Measurements from ENCODE around the gene SLFN14.
"Not testable (repeated sequence)": the region's sequence is repeated elsewhere in the genome, so short reads cannot be mapped to it uniquely, and the experiment has no call there.

The SLFN14 gene

DNA sequence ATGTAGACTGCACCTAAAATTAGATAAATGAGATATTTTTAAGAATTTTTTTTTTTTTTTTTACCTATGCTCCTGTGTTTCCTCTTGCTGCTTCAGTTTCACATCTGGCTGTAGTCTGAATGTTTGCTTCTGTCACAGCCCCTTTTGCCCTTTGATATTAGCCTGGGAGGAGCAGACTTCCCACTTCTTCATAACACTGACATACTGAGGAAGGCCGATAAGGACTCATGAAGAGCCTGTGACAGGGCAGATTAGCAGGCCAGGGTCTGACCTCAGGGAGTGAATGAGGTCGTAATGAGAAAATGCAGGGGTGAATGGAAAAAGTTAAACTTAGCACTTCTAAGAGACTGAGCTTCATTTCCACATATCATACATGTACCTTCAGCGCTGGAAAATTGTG, at the start of gene SLFN14:
SLFN14 (minus strand) TSS at position 117 of the 400 bp plus-strand sequence. CDS start 2,757 bp downstream, outside the sequence.
- no peak for FAIRE-seq

DNA sequence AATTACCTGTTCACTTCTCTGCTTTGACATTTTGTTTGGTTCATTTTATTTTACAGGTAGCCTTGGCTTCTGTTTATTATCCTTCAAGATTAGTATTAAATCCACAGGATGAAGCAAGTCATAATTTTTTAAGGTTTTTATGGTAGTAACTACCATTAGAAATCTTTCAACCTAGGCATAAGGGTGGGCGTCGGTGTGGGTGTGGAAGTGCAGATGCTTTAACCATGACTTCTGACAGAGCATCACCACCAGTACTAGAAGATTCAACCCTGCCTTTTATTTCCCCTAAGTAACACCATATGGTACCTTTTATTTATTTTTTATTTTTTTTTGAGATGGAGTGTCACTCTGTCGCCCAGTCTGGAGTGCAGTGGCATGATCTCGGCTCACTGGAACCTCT, 49.2 kb upstream of the SLFN14 start:
- no peak for FAIRE-seq

DNA sequence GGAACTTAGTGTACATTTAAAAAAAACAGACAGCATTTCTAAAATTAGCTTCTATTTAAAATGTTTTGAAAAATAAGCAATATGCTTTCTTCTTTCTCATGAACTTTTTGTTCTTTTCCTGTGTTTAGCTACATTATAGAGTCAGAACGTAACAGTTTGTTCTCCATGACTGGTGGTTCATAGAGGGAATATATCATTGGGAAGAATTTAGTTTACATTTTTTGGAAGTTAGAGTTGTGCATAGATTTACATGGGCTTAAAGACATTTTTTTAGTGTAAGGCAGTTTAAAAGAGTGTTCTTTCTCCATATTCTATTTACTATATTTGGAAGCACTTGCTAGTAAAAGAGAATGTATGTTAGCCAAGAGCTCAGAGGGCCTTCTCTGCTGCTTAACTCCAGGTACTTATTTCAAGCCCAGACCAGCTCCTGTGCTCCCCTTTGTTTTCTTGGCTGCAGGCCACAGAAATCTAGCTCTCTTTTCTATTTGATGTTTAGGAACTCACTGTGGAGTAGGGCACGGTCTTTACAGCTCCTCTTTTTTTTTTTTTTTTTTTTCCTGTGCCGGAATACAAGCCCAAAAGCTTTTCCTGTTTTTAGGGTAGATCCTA, 46.7 kb upstream of the SLFN14 start:
- FAIRE-seq: no peak

DNA sequence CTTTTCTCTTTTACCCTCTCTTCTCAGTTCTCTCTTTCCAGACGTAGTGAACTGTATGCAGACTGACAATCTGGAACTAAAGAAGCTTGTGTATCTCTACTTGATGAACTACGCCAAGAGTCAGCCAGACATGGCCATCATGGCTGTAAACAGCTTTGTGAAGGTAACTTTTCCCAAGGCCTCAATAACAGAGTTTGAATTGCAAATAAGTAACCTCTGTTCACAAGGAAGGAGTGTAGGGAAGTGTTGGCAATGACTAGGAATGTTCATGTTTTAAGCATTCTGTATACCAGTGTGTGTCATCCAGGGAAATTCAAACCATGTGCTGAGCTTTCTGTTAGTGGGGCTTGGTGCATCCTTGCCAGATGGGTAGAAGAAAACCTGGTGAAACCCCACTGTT, 45.1 kb upstream of the SLFN14 start:
- no peak for FAIRE-seq

DNA sequence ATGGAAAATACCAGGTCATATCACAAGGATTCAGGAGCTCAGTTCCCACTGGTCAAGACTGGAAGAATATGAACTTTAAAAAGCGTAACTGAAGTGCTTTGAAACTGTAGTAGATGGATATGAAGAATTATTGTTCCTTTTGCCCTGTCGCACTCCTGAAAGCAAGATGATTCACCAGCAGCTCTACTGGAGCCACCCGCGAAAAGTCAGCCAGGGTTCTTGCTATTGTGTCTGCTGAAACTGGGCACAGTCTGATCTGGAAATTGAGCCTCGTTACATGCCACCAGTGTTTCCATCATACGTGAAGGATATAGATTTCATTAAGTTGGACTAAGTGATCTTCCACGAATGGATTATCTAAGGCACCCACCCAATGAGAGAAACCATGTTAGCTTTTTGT, 43.1 kb upstream of the SLFN14 start:
- FAIRE-seq: no peak

DNA sequence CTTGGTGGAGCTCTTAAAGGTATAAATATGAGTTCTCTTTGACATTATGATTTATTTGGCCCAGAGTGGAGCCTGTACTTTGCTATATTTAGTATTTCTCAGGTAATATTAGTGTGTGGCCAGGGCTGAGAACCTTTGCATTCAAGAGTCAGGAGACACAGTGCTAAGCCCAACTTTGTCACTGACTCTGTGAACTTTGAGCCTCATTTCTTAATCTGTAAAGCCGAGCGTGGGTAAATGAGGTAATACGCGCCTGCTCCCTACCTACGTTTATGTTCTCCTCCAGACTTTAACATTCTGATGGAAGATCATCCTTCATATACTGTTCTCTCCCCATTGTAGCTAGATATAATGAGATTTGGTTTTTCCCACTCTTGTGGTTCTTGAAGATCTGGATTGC, 37.0 kb upstream of the SLFN14 start:
- no peak for FAIRE-seq

DNA sequence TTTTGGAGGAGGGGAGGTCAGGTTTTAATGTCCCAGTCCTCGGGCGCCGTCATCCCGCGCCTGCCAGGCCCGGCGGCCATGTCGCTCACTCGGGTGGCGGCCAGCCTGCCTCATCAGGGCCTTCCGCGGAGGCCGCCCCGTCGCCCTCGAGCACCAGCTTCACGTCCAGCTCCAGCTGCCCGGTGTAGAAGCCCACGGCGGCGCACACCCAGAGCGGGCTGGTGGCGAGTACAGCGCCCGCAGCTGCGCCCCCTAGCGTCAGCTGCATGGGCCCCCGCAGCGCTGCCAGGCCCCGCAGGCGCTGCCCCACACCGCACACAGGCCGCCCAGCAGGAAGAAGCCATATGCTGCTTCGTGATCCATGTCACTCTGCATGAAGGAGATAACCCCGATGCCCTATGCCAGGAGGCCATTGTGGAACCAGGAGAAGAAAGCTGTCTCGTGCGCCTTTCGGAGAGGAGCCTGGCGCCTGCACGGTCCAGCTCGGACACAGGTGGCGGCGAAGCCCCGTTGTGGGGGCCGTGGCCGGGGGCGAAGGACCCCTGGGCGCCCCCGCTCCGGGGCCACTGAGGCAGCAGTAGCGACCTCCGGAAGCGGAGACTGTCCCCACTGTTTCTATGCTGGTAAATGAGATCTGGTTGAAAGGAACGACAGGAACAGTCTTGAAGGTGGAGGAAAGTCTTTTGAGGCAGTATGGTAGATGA, 36.1 kb upstream of the SLFN14 start:
- no peak for FAIRE-seq

DNA sequence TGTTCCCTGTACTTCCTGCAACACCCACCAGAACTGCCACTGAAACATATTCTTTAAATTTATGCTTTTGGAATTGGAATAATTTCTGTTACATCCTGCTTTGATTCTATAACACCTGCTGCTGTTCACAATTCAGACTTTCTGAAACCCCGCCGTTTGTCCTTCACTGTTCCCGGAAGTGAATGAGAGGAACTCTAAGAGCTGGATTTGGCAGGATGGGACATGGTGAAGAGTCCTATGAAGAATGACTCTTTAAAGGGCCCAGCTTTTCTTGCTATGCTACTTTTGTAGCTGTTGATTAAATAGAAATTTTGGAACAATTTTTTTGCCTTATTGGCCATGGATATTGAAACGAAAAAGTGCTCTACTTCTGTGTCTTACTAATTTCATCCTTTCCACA, 35.5 kb upstream of the SLFN14 start:
- FAIRE-seq: no peak

DNA sequence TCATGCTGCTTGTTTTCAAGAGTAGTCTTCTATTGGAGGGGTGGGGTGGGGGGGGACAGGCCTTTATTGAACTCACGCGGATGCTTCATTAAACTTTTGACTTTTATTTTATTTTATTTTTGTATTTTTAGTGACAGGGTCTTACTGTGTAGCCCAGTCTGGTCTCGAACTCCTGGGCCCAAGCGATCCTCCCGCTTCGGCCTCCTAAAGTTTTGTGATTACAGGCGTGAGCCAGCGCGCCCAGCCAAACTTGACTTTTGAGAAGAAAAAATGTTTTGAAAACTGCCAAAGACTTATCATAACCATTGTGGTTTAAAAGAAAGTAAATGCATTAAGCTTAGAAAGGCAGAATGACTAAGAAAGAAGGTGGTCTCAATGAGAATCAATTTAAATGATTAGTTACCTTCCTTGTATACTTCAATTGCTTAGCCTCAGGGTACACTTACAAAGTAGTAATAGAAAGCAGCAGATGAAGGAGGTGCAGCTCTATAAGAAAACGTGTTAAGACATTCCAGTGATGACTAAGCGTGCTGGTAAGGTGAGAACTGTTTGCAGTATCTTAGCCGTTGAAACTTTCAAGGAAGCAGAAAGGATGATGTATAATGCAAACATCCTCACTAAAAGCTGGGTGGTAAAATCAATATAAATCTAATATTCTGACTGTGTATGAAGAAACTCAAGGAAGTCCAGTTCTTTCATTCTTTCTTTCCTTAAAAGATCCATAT, 27.7 kb upstream of the SLFN14 start:
- peak; percentile 16 for FAIRE-seq

DNA sequence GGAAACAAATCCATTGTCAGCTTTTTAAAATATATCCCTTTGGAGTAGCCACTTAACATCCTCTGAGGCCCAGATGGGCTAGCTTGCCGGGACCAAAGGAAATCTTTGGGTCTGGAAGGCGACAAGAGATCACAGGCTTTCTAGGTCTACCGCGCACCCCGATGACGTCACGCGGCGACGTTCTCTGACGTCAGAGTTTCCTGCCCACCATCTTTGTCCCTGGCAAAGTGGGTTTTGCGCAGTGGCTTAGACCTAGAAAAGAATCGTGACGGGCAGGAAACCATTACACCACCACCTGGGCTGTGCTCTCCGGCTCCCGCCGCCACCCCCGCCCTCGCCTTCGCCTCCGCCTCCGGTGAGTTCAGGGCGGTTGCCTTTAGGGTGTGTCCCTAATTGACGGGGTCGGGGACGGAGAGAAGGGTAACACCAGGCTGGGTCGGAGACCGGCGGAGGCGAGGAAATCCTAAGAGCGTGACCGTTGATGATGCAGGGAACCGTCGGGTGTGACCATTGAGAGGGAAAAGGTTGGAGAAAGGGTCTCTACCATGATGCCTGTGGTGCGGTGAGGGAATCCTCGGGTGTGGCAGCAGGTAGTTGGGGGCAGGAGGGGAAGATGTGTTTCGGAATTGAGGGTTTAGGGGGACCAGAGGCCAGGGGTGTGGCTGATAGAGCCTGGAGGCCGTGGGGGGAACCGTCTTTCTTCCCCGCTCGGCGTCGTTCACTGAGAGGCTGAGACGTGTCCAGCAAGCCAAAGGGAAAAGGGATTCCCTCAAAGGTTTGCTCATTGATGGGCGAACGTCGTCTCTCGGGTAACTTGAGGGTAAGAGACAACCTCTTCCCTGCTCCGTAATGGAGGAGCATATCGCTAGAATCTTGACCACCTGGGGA, 26.7 kb upstream of the SLFN14 start, which contains the start of gene AP2B1:
AP2B1 (plus strand) TSS at position 249 of the 888 bp plus-strand sequence. CDS start 6,709 bp downstream, outside the sequence.
- peak; percentile 92 for FAIRE-seq

DNA sequence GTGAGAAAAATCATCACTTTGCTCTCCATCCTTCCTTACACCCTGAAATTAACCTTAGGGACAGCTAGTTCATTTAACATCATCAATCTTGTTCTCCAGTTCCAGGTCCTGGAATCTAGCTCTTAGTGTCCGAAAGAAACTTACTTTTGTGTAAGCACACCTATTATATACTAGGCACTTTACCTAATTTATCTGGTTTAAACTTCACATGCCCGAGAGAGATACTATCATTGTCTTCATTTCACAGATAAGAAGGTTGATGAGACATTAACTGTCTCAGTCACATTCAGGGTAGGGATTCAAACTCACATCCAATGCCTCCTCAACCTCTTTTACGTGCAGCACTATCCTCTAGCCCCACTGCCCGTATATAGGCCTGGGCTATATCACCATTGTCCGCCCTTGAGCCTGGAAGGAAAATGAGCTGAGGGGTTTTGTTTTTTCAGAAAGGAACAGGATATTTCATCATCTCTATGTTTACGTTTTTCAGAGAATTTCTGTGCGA, 26.0 kb upstream of the SLFN14 start:
- FAIRE-seq: no peak

DNA sequence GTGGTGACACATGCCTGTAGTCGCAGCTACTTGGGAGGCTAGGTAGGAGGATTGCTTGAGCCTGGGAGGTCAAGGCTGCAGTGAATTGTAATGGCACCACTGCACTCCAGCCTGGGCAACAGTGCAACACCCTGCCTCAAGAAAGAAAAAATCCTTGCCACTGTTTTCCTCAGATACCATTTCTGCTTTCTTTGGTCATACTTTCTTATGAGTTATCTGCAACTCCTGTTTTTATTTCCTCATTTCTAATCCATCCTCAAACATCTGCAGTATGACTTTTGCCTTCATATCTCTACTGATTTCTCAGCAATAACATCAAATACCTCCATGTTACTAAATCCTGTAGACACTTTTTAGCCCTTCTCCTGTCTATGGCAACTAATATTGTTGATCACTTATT, 23.4 kb upstream of the SLFN14 start:
- no peak for FAIRE-seq

DNA sequence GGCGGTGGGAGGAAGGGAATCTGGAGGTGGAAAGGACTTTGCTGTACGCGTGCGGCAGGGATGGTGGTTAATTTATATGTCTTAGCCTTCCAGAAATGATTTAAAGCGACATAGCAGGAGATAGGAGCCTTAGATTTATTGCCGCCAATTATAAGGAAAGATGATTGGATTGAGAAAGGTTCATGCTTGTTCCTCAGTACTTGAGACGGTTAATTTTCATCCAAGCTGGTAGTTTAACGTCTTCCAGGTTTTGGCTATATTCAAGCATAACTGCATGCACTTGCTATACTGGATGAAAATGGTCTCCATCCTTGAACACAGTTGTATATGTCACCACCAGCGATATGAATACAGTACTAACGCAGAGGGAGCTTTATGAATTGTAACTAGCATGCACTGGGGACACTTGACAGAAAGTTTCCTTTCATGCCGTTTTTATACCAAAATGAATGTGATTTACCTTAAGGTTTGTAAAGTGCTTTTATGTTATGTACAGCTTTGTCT, 18.4 kb upstream of the SLFN14 start:
- no peak for FAIRE-seq

DNA sequence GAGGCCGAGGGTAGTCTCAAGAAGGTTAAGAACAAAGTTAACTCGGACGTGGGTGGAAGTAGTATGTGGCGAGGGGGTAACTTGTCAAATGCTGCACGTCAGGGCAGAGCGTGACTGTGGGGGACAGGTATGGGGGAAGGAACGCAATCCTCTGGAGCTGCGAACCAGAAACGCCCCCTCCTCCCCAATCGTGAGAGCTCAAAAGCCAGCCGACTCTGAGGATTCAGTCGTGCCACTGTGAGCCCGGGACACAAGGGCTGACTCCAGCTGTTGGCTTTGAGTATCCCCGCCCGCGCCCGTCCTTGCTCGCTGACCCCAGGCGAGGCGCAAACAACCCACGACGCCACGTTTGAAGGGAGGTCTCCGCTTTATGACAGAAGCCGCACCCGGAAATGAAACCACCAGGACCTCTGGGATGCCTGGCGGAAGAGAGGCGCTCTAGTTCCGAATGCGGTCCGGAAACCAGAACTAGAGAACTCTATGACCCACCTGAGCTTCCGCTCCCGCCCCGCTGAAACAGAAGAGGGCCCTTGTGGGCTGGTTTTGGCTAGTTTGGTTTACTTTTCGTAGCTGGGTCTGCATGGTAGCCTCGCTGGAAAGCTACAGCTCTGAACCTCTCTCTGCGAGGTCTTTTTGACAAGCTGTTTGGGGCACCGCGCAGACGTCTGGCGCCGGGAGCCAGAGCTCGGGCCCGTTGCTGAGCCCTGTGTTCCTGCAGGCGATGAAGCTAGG, 17.7 kb upstream of the SLFN14 start, which contains the start of gene PEX12:
PEX12 (minus strand) TSS at position 375 of the 732 bp plus-strand sequence. CDS start 550 bp downstream, outside the sequence.
- peak; percentile 93 for FAIRE-seq

DNA sequence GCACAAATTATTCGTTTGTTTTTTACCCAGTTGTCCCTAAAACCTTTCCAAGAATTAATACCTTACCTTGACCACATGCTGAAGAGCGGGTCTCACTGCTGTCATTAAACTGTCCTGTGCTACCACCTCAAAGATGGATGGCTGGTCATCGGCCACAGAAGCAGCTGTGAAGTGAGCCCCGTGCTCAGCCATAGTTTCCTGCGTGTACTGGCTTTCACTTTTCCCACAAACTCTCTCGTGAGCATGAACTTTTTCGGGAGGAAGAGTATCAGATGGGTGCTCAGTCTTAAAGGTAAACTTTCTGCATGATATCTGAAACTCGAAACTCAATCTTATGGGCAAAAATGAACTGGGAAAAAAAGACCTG, 17.2 kb upstream of the SLFN14 start:
- no peak for FAIRE-seq

DNA sequence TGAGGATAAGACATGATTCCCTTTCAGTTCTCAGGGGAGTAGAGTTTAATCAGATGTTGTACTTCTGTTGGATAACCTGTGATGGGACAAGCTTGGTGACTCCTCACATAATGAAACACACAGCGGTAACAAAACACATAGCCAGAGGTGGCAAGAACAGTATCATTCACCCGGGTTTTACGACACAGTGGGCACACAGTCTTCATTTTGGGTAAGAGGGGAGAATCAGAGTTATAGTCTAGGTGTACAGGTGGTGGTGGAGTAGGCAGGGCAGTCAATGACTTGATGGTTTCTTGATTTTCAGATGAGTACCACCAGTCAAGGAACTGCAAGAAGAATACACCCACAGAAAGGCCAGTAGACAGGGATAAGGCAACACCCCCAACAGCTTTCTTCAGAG, 15.1 kb upstream of the SLFN14 start:
- no peak for FAIRE-seq

DNA sequence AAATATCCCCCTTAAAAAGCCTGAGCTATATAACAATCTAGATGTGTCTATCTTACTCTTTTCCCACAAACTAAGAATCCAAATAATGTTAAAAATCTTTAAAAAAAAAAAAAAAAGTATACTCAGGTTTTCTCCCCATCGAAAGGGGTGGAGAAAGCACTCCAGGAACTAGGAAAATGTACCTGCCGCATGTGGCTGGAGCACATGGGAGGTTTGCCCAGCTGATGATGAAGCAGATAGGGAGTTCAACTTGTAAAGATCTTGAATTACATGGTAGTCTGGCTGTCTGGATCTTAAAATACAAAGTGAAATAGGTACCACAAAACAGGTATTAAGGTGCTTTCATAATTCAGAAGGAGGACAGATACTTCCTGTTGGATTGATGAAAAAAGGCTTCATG, 8.8 kb upstream of the SLFN14 start:
- no peak for FAIRE-seq

DNA sequence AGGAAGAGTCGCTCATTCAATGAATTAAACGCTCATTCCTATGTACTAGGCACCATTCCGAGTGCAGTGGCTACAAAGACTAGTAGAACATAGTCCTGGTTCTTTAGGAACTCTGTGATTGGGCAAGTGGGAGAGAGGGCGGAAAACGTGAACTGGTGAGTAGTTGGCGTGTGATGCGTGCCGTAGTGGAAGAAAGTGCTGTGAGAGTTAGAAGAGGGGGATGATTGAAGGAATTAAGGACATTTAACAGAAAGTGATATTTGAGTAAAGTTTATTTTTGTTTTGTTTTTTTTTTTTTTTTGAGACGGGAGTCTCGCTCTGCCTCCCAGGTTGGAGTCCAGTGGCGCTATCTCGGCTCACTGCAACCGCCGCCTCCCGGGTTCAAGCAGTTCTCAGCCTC, 7.9 kb upstream of the SLFN14 start:
- FAIRE-seq: no peak

DNA sequence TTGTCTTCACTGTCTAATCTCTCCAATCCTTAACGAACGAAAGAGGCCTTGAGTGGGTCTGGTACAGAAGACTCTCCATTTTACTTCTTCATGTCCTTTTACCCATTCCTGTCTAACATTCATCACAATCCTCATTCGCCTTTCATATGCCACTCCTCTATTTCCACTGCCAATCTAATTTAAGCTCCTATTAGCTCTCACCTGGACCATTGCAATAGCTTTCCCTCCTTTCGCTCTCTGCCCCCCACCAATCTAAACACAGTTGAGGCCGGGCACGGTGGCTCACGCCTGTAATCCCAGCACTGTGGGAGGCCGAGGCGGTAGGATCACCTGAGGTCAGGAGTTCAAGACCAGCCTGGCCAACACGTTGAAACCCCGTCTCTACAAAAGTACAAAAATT, 6.3 kb upstream of the SLFN14 start:
- FAIRE-seq: no peak

DNA sequence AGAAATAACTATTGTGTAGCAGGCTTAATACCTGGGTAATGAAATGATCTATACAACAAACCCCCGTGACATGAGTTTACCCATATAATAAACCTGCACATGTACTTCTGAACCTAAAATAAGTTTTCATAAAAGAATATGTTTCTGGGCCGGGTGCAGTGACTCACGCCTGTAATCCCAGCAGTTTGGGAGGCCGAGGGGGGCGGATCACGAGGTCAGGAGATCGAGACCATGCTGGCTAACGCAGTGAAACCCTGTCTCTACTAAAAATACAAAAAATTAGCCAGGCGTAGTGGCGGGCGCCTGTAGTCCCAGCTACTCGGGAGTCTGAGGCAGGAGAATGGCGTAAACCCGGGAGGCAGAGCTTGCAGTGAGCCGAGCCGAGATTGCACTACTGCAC, 2.6 kb upstream of the SLFN14 start:
- FAIRE-seq: not testable (repeated sequence)

DNA sequence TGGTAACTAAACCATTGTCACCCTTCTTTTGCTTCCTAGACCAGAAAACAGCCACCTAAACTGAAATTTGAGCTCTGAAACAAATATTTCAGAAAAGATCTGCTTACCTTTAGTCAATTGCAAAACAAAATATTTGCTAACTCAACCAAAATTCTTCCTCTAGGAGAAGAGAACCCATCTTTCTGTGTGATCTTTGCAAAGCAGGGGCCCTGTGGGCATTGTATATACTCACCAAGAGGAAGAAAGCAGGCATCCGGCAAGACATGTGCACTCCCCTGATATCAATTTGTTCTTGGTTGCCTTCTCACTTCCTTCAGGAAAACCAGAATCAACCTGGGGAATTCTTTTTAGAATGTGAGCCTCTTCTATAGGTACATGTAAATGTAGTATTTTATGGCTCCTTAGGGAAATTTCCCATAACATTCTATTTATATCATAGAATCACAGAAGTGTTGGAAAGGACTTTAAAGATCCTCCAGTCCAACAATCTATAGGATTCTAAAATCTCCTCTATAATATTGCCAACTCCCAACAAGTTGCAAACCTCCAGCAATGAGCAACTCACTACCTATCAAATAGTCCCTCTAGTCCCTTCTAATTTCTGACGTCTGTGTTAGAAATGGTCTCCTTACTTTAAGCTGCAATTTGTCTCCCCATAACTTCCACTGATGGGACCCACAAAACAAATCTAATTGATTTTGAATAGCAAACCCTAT, 966 bp downstream of the SLFN14 start:
- FAIRE-seq: no peak
